K562 (cell line): ENCODE measurements around the gene CHMP3. TPM values are rescaled to one million over a fixed set of nuclear protein-coding genes. Genes with fewer than 3 reads are reported as not detected.

Experiments used
- ATAC-seq: fragments of 200-7000 bp; cut with Tn5 transposase; 3 replicates; pipeline ENCODE4 v1.9.1; 2020; ENCODE audit warnings: moderate library complexity
- BruUV-seq: library from RNA; stranded (reverse); fragments of 400-500 nt; replicated peaks from 2 replicates; lab custom pipeline; 2021; lab: Mats Ljungman, UMichigan
- CTCF ChIA-PET: fragments of 300-600 bp; formaldehyde crosslinking; extraction: SDS; loops from one replicate; lab custom pipeline; 2021; ENCODE audit warnings: low intra/inter-chr PET ratio; lab: Yijun Ruan, JAX
- POLR2A ChIA-PET: fragments of 300-600, 350-650 bp; sonication (Branson Sonifier 250); formaldehyde crosslinking; extraction: SDS; loops from one replicate; lab custom pipeline; 2021; ENCODE audit warnings: antibody characterized with exemption, inconsistent platforms; lab: Yijun Ruan, JAX
- DNase-seq, 4 experiments: peaks; one replicate each; pipeline versions ENCODE4 v3.0.0 to v3.0.0-alpha.2; 2011 to 2018; ENCODE audit warnings: low spot score in 3 of 4, mixed read lengths in 3 of 4; ENCODE audit errors: extremely low read depth in 1 of 4
- FAIRE-seq: peaks from 2 replicates; lab custom pipeline; 2011; peaks lifted over from hg19 to GRCh38; lab: Jason Lieb, UNC
- H2AFZ ChIP-seq: 2 replicates; pipeline ENCODE4 v1.6.0; 2011; ENCODE audit warnings: low read depth, low read length, control low read depth, inconsistent platforms
- H3K27ac ChIP-seq: fragments of 200-600 bp; 3 replicates; pipeline ENCODE4 v1.8.0; 2011; ENCODE audit warnings: low read depth, mild to moderate bottlenecking, control low read depth, inconsistent platforms, low read length, moderate library complexity, mixed read lengths; ENCODE audit errors: extremely low read depth
- H3K27me3 ChIP-seq, 2 experiments: fragments of 300-600 bp in 1 of 2; 2 replicates in 1 of 2; 3 replicates in 1 of 2; pipeline versions ENCODE4 v1.6.0 to v1.8.0; 2011; ENCODE audit warnings: inconsistent platforms in 2 of 2, low read length in 2 of 2, mild to moderate bottlenecking in 1 of 2, mixed read lengths in 1 of 2, moderate library complexity in 1 of 2; ENCODE audit not compliant: control insufficient read depth in 2 of 2, insufficient read depth in 2 of 2
- H3K36me3 ChIP-seq: fragments of 300-600 bp; 3 replicates; pipeline ENCODE4 v1.8.0; 2011; ENCODE audit warnings: mild to moderate bottlenecking, low read length, inconsistent platforms; ENCODE audit not compliant: control insufficient read depth, insufficient read depth
- H3K4me1 ChIP-seq, 2 experiments: fragments of 200-600 bp in 1 of 2; replicated peaks in 1 of 2; 2 replicates in 1 of 2; 3 replicates in 1 of 2; pipeline versions ENCODE4 v1.5.1 to v1.8.0; 2011; ENCODE audit warnings: inconsistent platforms in 2 of 2, low read length in 2 of 2, mild to moderate bottlenecking in 1 of 2, mixed read lengths in 1 of 2, moderate library complexity in 1 of 2; ENCODE audit not compliant: control insufficient read depth in 2 of 2, insufficient read depth in 2 of 2
- H3K4me2 ChIP-seq: 2 replicates; pipeline ENCODE4 v1.6.1; 2011; ENCODE audit warnings: low read length, control low read depth, inconsistent platforms, mixed read lengths; ENCODE audit not compliant: insufficient read depth
- H3K4me3 ChIP-seq: fragments of 200-600 bp; sonication (generic), shearing (Covaris generic); 2 replicates; pipeline ENCODE4 v1.5.1; 2016; ENCODE audit warnings: control low read depth, inconsistent platforms
- H3K79me2 ChIP-seq: fragments of 200-600 bp; 3 replicates; pipeline ENCODE4 v1.8.0; 2011; ENCODE audit warnings: low read length, inconsistent platforms; ENCODE audit not compliant: control insufficient read depth, insufficient read depth
- H3K9ac ChIP-seq, 2 experiments: 2 replicates each; pipeline versions ENCODE4 v1.6.0 to v1.6.1; 2011; ENCODE audit warnings: low read depth in 2 of 2, low read length in 2 of 2, control low read depth in 1 of 2, inconsistent platforms in 1 of 2, mild to moderate bottlenecking in 1 of 2, mixed read lengths in 1 of 2; ENCODE audit not compliant: insufficient read depth in 1 of 2
- H3K9me1 ChIP-seq: one replicate; pipeline ENCODE4 v1.6.0; 2011; ENCODE audit warnings: inconsistent platforms, mild to moderate bottlenecking, low read length, moderate library complexity; ENCODE audit not compliant: control insufficient read depth, insufficient read depth
- H3K9me3 ChIP-seq: replicated peaks from 2 replicates; pipeline ENCODE4 v1.5.1; 2011; ENCODE audit warnings: low read depth, low read length, inconsistent platforms; ENCODE audit not compliant: control insufficient read depth, insufficient read depth
- H4K20me1 ChIP-seq: replicated peaks from 2 replicates; pipeline ENCODE4 v1.6.1; 2011; ENCODE audit warnings: low read length, inconsistent platforms, mixed read lengths; ENCODE audit not compliant: control insufficient read depth, insufficient read depth
- E2F3 ChIP-seq: fragments of 250-450 bp; sonication (Bioruptor Pico); IDR thresholded peaks from 2 replicates; pipeline ENCODE4 v1.4.0; 2020; ENCODE audit warnings: mild to moderate bottlenecking
- ETV6 ChIP-seq, 3 experiments: fragments of 150-350 bp in 1 of 3; sonication (generic) in 1 of 3; formaldehyde crosslinking in 1 of 3; IDR thresholded peaks; 2 replicates each; pipeline versions ENCODE4 v1.6.1 to v1.8.0; 2014 to 2022; ENCODE audit warnings: borderline replicate concordance in 2 of 3, low read depth in 2 of 3, antibody characterized with exemption in 1 of 3, low read length in 1 of 3, mild to moderate bottlenecking in 1 of 3, missing genetic modification reagents in 1 of 3
- FOXP1 ChIP-seq: sonication (generic); formaldehyde crosslinking; IDR thresholded peaks from 2 replicates; pipeline ENCODE4 v1.8.0; 2022; ENCODE audit warnings: mild to moderate bottlenecking, missing genetic modification reagents
- HDAC6 ChIP-seq: IDR thresholded peaks from 2 replicates; pipeline ENCODE4 v1.6.1; 2012; ENCODE audit warnings: low read depth, mild to moderate bottlenecking, control low read depth, inconsistent platforms, low read length, moderate library complexity
- IFI16 ChIP-seq: fragments of 250-450 bp; sonication (Bioruptor Pico); IDR thresholded peaks from 2 replicates; pipeline ENCODE4 v2.1.2; 2022; ENCODE audit warnings: mild to moderate bottlenecking, inconsistent platforms
- MCM3 ChIP-seq: fragments of 450-650 bp; IDR thresholded peaks from 2 replicates; pipeline ENCODE4 v1.6.1; 2016
- MEIS2 ChIP-seq: fragments of 450-650 bp; IDR thresholded peaks from 2 replicates; pipeline ENCODE4 v1.6.1; 2014; ENCODE audit warnings: mild to moderate bottlenecking; ENCODE audit not compliant: partially characterized antibody
- MTA1 ChIP-seq: fragments of 450-650 bp; IDR thresholded peaks from 2 replicates; pipeline ENCODE4 v1.6.1; 2017; ENCODE audit warnings: borderline replicate concordance
- NCOA1 ChIP-seq: fragments of 450-650 bp; IDR thresholded peaks from 2 replicates; pipeline ENCODE4 v1.6.1; 2016; ENCODE audit warnings: low read depth
- SMARCC2 ChIP-seq: fragments of 450-650 bp; IDR thresholded peaks from 2 replicates; pipeline ENCODE4 v1.6.1; 2017; ENCODE audit warnings: antibody characterized with exemption, moderate library complexity, mild to moderate bottlenecking, low read depth
- SP2 ChIP-seq: IDR thresholded peaks from 2 replicates; pipeline ENCODE4 v1.6.1; 2011; ENCODE audit warnings: mild to moderate bottlenecking, low read depth, low read length, moderate library complexity; ENCODE audit not compliant: poor library complexity, severe bottlenecking; ENCODE audit errors: extremely low read depth
- TAF9B ChIP-seq: fragments of 450-650 bp; IDR thresholded peaks from 2 replicates; pipeline ENCODE4 v1.6.1; 2018; ENCODE audit warnings: mild to moderate bottlenecking; ENCODE audit not compliant: partially characterized antibody
- TARDBP ChIP-seq: fragments of 450-650 bp; IDR thresholded peaks from 2 replicates; pipeline ENCODE4 v1.6.1; 2016
- WGBS: fragments of 100-300 bp; shearing (Covaris generic); methylation state at CpG from one replicate; pipeline ENCODE4 v1.1.6; 2016; ENCODE audit warnings: low coverage, mixed read lengths; ENCODE audit not compliant: insufficient coverage; ENCODE audit errors: missing lambda C conversion rate; 5-methylcytosine and 5-hydroxymethylcytosine counted together
- in situ Hi-C: fragments of 300-500 bp; cut with MboI; formaldehyde crosslinking; loops from 4 replicates; pipeline ENCODE4 v1.15.0; 2018; ENCODE audit warnings: inconsistent platforms, mixed read lengths
- intact Hi-C: fragments of 100-400 bp; cut with micrococcal nuclease; formaldehyde crosslinking; loops from 2 replicates; pipeline ENCODE4 v1.14.2; 2022
- polyA plus RNA-seq, 8 experiments: library from polyadenylated mRNA; depleted of rRNA in 4 of 8; stranded (reverse) in 5 of 8; unstranded in 3 of 8; fragments of >200 nt; fragmentation: Nextera tagmentation in 2 of 8; fragmentation: Illumina TruSeq in 1 of 8; extraction: Ambion mirVana in 2 of 8; extraction: Trizol in 1 of 8; gene quantifications; 2 replicates each; pipeline versions ENCODE4 v1.2.1 to v1.2.3, GENCODE V29; 2011 to 2014; ENCODE audit warnings: inconsistent platforms in 1 of 8, missing spikeins in 1 of 8
- total RNA-seq, 7 experiments: library from RNA; depleted of rRNA in 6 of 7; stranded (reverse); fragments of >200 nt in 6 of 7; fragmentation: Illumina TruSeq in 2 of 7; extraction: Trizol in 2 of 7; gene quantifications; 2 replicates each; pipeline versions ENCODE4 v1.2.1 to v1.2.3, GENCODE V29; 2011 to 2021; ENCODE audit warnings: low replicate concordance in 1 of 7
- TF ChIP-seq, protein P1 (sequence below): fragments of 450-650 bp; formaldehyde crosslinking; IDR thresholded peaks from 2 replicates; pipeline ENCODE4 v1.4.0; 2022; ENCODE audit warnings: missing genetic modification characterization
- TF ChIP-seq, protein P2 (sequence below): fragments of 450-650 bp; IDR thresholded peaks from 2 replicates; pipeline ENCODE4 v1.6.1; 2016; ENCODE audit warnings: low read depth, mild to moderate bottlenecking, moderate library complexity
- TF ChIP-seq, protein P3 (sequence below): IDR thresholded peaks from 2 replicates; pipeline ENCODE4 v1.6.1; 2011; ENCODE audit not compliant: insufficient read length; ENCODE audit errors: extremely low read depth

The CHMP3 gene
- total and polyA plus RNA-seq, 9 of the 15 experiments (the other 6 are each of a cell fraction or from before 2014, with no cell fraction given) = 20.6 to 52.5 (median 31.7) TPM

DNA sequence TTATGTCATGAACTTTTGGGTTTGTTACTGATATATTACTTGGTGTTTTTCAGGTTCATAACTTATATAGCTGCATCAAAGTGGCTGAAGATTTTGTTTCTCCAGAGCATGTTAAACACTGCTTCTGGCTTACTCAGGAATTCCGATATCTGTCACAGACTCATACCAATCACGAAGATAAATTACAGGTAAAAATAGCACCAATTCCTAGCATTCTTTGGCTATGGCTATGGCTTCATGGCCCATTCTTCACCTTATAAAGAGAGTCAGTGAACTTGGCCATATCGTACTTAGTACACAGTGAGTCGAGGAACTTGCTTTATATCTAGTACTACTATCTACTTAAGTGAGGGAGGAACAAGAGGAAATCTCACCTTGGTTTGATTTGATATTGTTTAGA, 72.2 kb downstream of the CHMP3 start:
- intact Hi-C loops = no loop called here
- CTCF ChIA-PET = no interaction called here
- no TSS peak for BruUV-seq

DNA sequence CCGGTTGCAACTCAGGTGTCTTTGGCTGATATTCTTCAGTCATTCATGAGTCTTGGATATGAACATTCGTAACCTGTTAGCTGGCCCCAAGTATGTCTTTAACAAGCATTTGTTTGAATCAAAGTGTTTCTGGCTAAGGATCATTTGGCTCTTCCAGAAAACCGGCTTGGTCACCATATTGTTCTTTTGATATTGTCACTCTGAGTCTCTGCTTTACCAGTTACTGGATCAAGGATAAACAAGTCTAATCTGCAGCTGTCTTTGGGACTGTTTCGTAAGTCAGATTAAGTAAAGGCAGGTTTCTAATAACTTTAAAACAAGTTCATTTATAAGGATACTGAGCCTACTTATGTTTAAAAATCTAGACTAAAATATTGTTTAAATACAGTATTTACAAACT, 73.0 kb downstream of the CHMP3 start:
- FAIRE-seq = no peak
- ChIA-PET CTCF (no interaction called here), POLR2A (interaction anchor here (1.0 to 2.8 kb wide), 2 partner anchors 10 to 13 kb away, joined by 4 to 8 read pairs; no protein-coding TSS in a partner anchor)
- H3K4me3 ChIP-seq = no peak overlapping the region
- H3K36me3 ChIP-seq = peaks cover 82% of the 10 kb centered on the region
- no peaks in the 10 kb centered on the region for H4K20me1 ChIP-seq
- no peaks in the 10 kb centered on the region for H3K9me1 ChIP-seq
- no peak overlapping the region for H3K9ac ChIP-seq
- 69% methylated on average over 4 of the region's 4 CpGs for WGBS
- DNase-seq = no peak
- H3K27me3 ChIP-seq = no peaks in the 10 kb centered on the region
- H3K79me2 ChIP-seq = no peaks in the 10 kb centered on the region
- in situ Hi-C loops (no loop called here), intact Hi-C loops (no loop called here)
- no TSS peak for BruUV-seq
- no peaks in the 10 kb centered on the region for H3K9me3 ChIP-seq
- ATAC-seq = no peak
- H3K4me2 ChIP-seq = no peak overlapping the region
- no peak overlapping the region for H3K27ac ChIP-seq
- H3K4me1 ChIP-seq = no peaks in the 10 kb centered on the region
- H2AFZ ChIP-seq = no peak overlapping the region
- TF ChIP-seq TAF9B = no peak
- TF ChIP-seq, protein P1, sequence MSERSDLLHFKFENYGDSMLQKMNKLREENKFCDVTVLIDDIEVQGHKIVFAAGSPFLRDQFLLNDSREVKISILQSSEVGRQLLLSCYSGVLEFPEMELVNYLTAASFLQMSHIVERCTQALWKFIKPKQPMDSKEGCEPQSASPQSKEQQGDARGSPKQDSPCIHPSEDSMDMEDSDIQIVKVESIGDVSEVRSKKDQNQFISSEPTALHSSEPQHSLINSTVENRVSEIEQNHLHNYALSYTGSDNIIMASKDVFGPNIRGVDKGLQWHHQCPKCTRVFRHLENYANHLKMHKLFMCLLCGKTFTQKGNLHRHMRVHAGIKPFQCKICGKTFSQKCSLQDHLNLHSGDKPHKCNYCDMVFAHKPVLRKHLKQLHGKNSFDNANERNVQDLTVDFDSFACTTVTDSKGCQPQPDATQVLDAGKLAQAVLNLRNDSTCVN = no peak
- TF ChIP-seq MEIS2 = no peak
- TF ChIP-seq MTA1 = no peak
- no peak for TF ChIP-seq MCM3
- TF ChIP-seq TARDBP = no peak
- TF ChIP-seq, protein P2, sequence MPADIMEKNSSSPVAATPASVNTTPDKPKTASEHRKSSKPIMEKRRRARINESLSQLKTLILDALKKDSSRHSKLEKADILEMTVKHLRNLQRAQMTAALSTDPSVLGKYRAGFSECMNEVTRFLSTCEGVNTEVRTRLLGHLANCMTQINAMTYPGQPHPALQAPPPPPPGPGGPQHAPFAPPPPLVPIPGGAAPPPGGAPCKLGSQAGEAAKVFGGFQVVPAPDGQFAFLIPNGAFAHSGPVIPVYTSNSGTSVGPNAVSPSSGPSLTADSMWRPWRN = no peak
- no peak for TF ChIP-seq IFI16
- no peak for TF ChIP-seq SMARCC2

More for the DNA sequence above, 72.2 kb downstream of the CHMP3 start:
- Histone ChIP-seq H2AFZ (no peak overlapping the region), H3K36me3 (peaks cover 79% of the 10 kb centered on the region), H3K4me3 (no peak overlapping the region), H3K27ac (no peak overlapping the region), H3K9me3 (no peaks in the 10 kb centered on the region; the same call in 1 of the 2 replicates), H3K4me2 (no peak overlapping the region), H3K27me3 (no peaks in the 10 kb centered on the region), H3K79me2 (no peaks in the 10 kb centered on the region), H3K4me1 (no peaks in the 10 kb centered on the region), H3K9me1 (no peaks in the 10 kb centered on the region), H4K20me1 (no peaks in the 10 kb centered on the region), H3K9ac (no peak overlapping the region)
- POLR2A ChIA-PET = interaction anchor here (1.0 to 2.8 kb wide), 3 partner anchors 10 to 20 kb away, joined by 4 to 8 read pairs (median 4); no protein-coding TSS in a partner anchor
- TF ChIP-seq FOXP1 (CRISPR knock-in tag) = no peak
- no peak for TF ChIP-seq ETV6 (IDR thresholded peaks at IDR 0.05; ENCODE audit: borderline replicate concordance in 1 of 2, low read depth in 2 of 2, low read length in 1 of 2)
- no peak for TF ChIP-seq ETV6 (CRISPR knock-in tag; IDR thresholded peaks at IDR 0.05; ENCODE audit: borderline replicate concordance)
- TF ChIP-seq SP2 = no peak
- no peak for TF ChIP-seq MEIS2
- TF ChIP-seq E2F3 = no peak
- TF ChIP-seq HDAC6 = no peak
- TF ChIP-seq NCOA1 = no peak
- TF ChIP-seq, protein P3, sequence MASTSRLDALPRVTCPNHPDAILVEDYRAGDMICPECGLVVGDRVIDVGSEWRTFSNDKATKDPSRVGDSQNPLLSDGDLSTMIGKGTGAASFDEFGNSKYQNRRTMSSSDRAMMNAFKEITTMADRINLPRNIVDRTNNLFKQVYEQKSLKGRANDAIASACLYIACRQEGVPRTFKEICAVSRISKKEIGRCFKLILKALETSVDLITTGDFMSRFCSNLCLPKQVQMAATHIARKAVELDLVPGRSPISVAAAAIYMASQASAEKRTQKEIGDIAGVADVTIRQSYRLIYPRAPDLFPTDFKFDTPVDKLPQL = no peak
- whole genome bisulfite sequencing = 81% methylated on average over 4 of the region's 4 CpGs
- in situ Hi-C loops = no loop called here
- DNase-seq (no peak), ATAC-seq (no peak), FAIRE-seq (no peak)
